PC-3 (cell line): ENCODE data around the gene SRSF12.

Source experiments
- CTCF ChIP-seq: fragments of 300-600 bp; sonication (generic); conservative IDR thresholded peaks from 2 replicates; pipeline ENCODE4 v1.5.1; 2017; ENCODE audit warnings: antibody characterized with exemption, low read depth, mild to moderate bottlenecking, low read length
- EZH2 ChIP-seq: fragments of 300-600 bp; sonication (generic); IDR thresholded peaks from one replicate; pipeline ENCODE4 v1.6.1; 2017; ENCODE audit warnings: antibody characterized with exemption, mild to moderate bottlenecking, low read length; ENCODE audit not compliant: unreplicated experiment
- EZH2phosphoT487 ChIP-seq: fragments of 300-600 bp; sonication (generic); IDR thresholded peaks from 2 replicates; pipeline ENCODE4 v1.6.1; 2018; ENCODE audit warnings: mild to moderate bottlenecking, antibody characterized with exemption, low read length, borderline replicate concordance

GRCh38 chr6:89054208-89054607, 63.7 kb downstream of the SRSF12 start:
- TF ChIP-seq CTCF: no peak
- TF ChIP-seq EZH2phosphoT487: no peak
- no peak for TF ChIP-seq EZH2
